ENCODE measurements around the gene PHACTR1. TPM values are rescaled to one million over a fixed set of nuclear protein-coding genes. Genes with fewer than 3 reads are reported as not detected.

PHACTR1 gene
- total and polyA plus RNA-seq, 2 of the 4 experiments (the other 2 are of a cell fraction), result not detected

GRCh38 chr6:12947151-12947871, 230.7 kb downstream of the PHACTR1 start:
- no peak overlapping the region for H4K91ac ChIP-seq (ENCODE audit: insufficient read depth, low read depth, low read length)
- H2BK120ac ChIP-seq (ENCODE audit: low read depth, low read length), result no peak overlapping the region
- BruUV-seq (replicated peaks), result no TSS peak
- no peak overlapping the region for H4K5ac ChIP-seq (ENCODE audit: low read depth, low read length)
- no peaks in the 10 kb centered on the region for H3K36me3 ChIP-seq (ENCODE audit: control insufficient read depth, insufficient read depth, low read length)
- dilution Hi-C loops (cut with HindIII; ENCODE audit: low sequenced_read_pairs, unreplicated experiment), result no loop called here
- no peaks in the 10 kb centered on the region for H3K79me1 ChIP-seq (ENCODE audit: low read depth in 1 of 2, low read length in 2 of 2)
- no peak overlapping the region for H3K27ac ChIP-seq (ENCODE audit: insufficient read depth, low read length)
- no peak overlapping the region for H3K4me3 ChIP-seq (ENCODE audit: insufficient read depth, low read depth, low read length)
- no peak overlapping the region for H3K4me2 ChIP-seq (ENCODE audit: low read depth, low read length)
- no peak overlapping the region for H3K56ac ChIP-seq (ENCODE audit: extremely low read depth, insufficient read depth, low read length)
- H2AK5ac ChIP-seq (ENCODE audit: low read depth, low read length), result no peak overlapping the region
- no peaks in the 10 kb centered on the region for H4K20me1 ChIP-seq (ENCODE audit: insufficient read depth, low read length)
- CTCF ChIA-PET, result no interaction called here
- TF ChIP-seq CHD1 (IDR thresholded peaks at IDR 0.05; ENCODE audit: low read depth, low read length) (no peak), FOS (IDR thresholded peaks at IDR 0.05; ENCODE audit: low read depth, low read length) (no peak), SMC3 (IDR thresholded peaks at IDR 0.05; ENCODE audit: low read depth, low read length) (no peak), RAD21 (IDR thresholded peaks at IDR 0.05; ENCODE audit: low read length) (no peak), USF2 (IDR thresholded peaks at IDR 0.05; ENCODE audit: low read depth, low read length) (no peak), MAFK (IDR thresholded peaks at IDR 0.05; ENCODE audit: low read depth, low read length) (no peak), NFE2L2 (IDR thresholded peaks at IDR 0.05; ENCODE audit: low read depth, low read length) (no peak), MAZ (IDR thresholded peaks at IDR 0.05; ENCODE audit: borderline replicate concordance, low read depth, low read length) (no peak), POLR2A (IDR thresholded peaks at IDR 0.05; ENCODE audit: low read depth, low read length) (no peak), RCOR1 (IDR thresholded peaks at IDR 0.05; ENCODE audit: insufficient replicate concordance, low read length) (no peak), RFX5 (IDR thresholded peaks at IDR 0.05; ENCODE audit: low read depth, low read length) (no peak), CEBPB (IDR thresholded peaks at IDR 0.05; ENCODE audit: low read depth, low read length) (no peak), BHLHE40 (IDR thresholded peaks at IDR 0.05; ENCODE audit: low read depth, low read length) (no peak), MXI1 (IDR thresholded peaks at IDR 0.05; ENCODE audit: borderline replicate concordance, low read depth, low read length) (no peak)
- TF ChIP-seq, protein P1, sequence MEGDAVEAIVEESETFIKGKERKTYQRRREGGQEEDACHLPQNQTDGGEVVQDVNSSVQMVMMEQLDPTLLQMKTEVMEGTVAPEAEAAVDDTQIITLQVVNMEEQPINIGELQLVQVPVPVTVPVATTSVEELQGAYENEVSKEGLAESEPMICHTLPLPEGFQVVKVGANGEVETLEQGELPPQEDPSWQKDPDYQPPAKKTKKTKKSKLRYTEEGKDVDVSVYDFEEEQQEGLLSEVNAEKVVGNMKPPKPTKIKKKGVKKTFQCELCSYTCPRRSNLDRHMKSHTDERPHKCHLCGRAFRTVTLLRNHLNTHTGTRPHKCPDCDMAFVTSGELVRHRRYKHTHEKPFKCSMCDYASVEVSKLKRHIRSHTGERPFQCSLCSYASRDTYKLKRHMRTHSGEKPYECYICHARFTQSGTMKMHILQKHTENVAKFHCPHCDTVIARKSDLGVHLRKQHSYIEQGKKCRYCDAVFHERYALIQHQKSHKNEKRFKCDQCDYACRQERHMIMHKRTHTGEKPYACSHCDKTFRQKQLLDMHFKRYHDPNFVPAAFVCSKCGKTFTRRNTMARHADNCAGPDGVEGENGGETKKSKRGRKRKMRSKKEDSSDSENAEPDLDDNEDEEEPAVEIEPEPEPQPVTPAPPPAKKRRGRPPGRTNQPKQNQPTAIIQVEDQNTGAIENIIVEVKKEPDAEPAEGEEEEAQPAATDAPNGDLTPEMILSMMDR (conservative IDR thresholded peaks at IDR 0.05; ENCODE audit: low read depth, low read length), result no peak
- TF ChIP-seq, protein P2, sequence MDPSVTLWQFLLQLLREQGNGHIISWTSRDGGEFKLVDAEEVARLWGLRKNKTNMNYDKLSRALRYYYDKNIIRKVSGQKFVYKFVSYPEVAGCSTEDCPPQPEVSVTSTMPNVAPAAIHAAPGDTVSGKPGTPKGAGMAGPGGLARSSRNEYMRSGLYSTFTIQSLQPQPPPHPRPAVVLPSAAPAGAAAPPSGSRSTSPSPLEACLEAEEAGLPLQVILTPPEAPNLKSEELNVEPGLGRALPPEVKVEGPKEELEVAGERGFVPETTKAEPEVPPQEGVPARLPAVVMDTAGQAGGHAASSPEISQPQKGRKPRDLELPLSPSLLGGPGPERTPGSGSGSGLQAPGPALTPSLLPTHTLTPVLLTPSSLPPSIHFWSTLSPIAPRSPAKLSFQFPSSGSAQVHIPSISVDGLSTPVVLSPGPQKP (IDR thresholded peaks at IDR 0.05; ENCODE audit: borderline replicate concordance, low read depth, low read length), result no peak
- no peak overlapping the region for H3K4ac ChIP-seq (ENCODE audit: low read depth, low read length)
- H4K8ac ChIP-seq (ENCODE audit: low read depth in 2 of 2, low read length in 2 of 2), result no peak overlapping the region
- H3K9me1 ChIP-seq (ENCODE audit: insufficient read depth, low read length), result no peaks in the 10 kb centered on the region
- no peaks in the 10 kb centered on the region for H3K27me3 ChIP-seq (ENCODE audit: control insufficient read depth, insufficient read depth, low read length)
- H3K4me1 ChIP-seq (ENCODE audit: control insufficient read depth, insufficient read depth, low read length), result no peaks in the 10 kb centered on the region
- no peak overlapping the region for H3K9ac ChIP-seq (ENCODE audit: low read depth, low read length)
- ATAC-seq (ENCODE audit: low read depth) (no peak), DNase-seq (no peak)
- H3K23ac ChIP-seq (ENCODE audit: low read depth, low read length), result no peak overlapping the region
- no peak overlapping the region for H2AK9ac ChIP-seq (replicated peaks; ENCODE audit: low read depth, low read length, poor library complexity)
- in situ Hi-C loops (cut with MboI; ENCODE audit: low sequenced_read_pairs), result no loop called here
- no peak overlapping the region for H3K18ac ChIP-seq (ENCODE audit: low read depth, low read length)
- no peak overlapping the region for H2BK20ac ChIP-seq (ENCODE audit: low read depth, low read length)
- H2BK15ac ChIP-seq (ENCODE audit: low read depth, low read length), result no peak overlapping the region
- H3K14ac ChIP-seq (replicated peaks; ENCODE audit: low read depth, low read length), result no peak overlapping the region
- POLR2A ChIA-PET (ENCODE audit: unreplicated experiment), result no interaction called here
- H3K9me3 ChIP-seq (ENCODE audit: control insufficient read depth, insufficient read depth, low read length), result no peaks in the 10 kb centered on the region; the same call in 1 of the 2 replicates
- no CpG with 5 or more reads among the region's 4 CpGs for WGBS, 2 experiments (ENCODE audit: extremely low coverage in 2 of 2, insufficient read length in 1 of 2)
- H2BK5ac ChIP-seq (ENCODE audit: low read depth, low read length, poor library complexity, severe bottlenecking), result no peak overlapping the region
- H2AFZ ChIP-seq (replicated peaks; ENCODE audit: low read length, poor library complexity), result no peak overlapping the region
- intact Hi-C loops (cut with micrococcal nuclease), result no loop called here
